Astrocyte (in vitro differentiated cells and primary cell): ENCODE results near the gene NABP1. TPM values are rescaled to one million over a fixed set of nuclear protein-coding genes. Genes with fewer than 3 reads are reported as not detected.
A peak's percentile ranks its signal among the peaks of the same experiment; 100 is the strongest.

Experiments used
- DNase-seq: peaks from one replicate; pipeline ENCODE4 v3.0.0-alpha.2; 2010; ENCODE audit warnings: low read depth
- FAIRE-seq: peaks from 2 replicates; lab custom pipeline; 2011; peaks lifted over from hg19 to GRCh38; lab: Jason Lieb, UNC
- H2AFZ ChIP-seq: 2 replicates; pipeline ENCODE4 v1.6.0; 2012; ENCODE audit warnings: low read depth, low read length, inconsistent platforms
- H3K27ac ChIP-seq: 2 replicates; pipeline ENCODE4 v1.5.1; 2011; ENCODE audit warnings: low read depth, low read length, inconsistent platforms
- H3K27me3 ChIP-seq: 2 replicates; pipeline ENCODE4 v1.6.0; 2011; ENCODE audit warnings: low read length, inconsistent platforms; ENCODE audit not compliant: insufficient read depth
- H3K36me3 ChIP-seq: 2 replicates; pipeline ENCODE4 v1.5.1; 2011; ENCODE audit warnings: low read length, inconsistent platforms; ENCODE audit not compliant: insufficient read depth
- H3K4me1 ChIP-seq: 2 replicates; pipeline ENCODE4 v1.5.1; 2011; ENCODE audit warnings: low read length, inconsistent platforms; ENCODE audit not compliant: insufficient read depth
- H3K4me2 ChIP-seq: 2 replicates; pipeline ENCODE4 v1.6.0; 2012; ENCODE audit warnings: low read length, inconsistent platforms
- H3K4me3 ChIP-seq: 2 replicates; pipeline ENCODE4 v1.5.1; 2011; ENCODE audit warnings: low read depth, mild to moderate bottlenecking, low read length, inconsistent platforms; ENCODE audit not compliant: insufficient read depth
- H3K79me2 ChIP-seq: 2 replicates; pipeline ENCODE4 v1.6.0; 2012; ENCODE audit warnings: mild to moderate bottlenecking, low read length, inconsistent platforms; ENCODE audit not compliant: insufficient read depth
- H3K9ac ChIP-seq: 2 replicates; pipeline ENCODE4 v1.6.0; 2012; ENCODE audit warnings: mild to moderate bottlenecking, low read length, inconsistent platforms
- H3K9me3 ChIP-seq: 2 replicates; pipeline ENCODE4 v1.5.1; 2012; ENCODE audit warnings: low read depth, mild to moderate bottlenecking, low read length, inconsistent platforms; ENCODE audit not compliant: insufficient read depth
- H4K20me1 ChIP-seq: 2 replicates; pipeline ENCODE4 v1.6.0; 2012; ENCODE audit warnings: low read length, inconsistent platforms; ENCODE audit not compliant: insufficient read depth
- H3K27ac Mint-ChIP-seq: one replicate; pipeline ENCODE4 v1.8.0; 2021; ENCODE audit warnings: mild to moderate bottlenecking, mixed read lengths; ENCODE audit not compliant: unreplicated experiment
- H3K27me3 Mint-ChIP-seq: one replicate; pipeline ENCODE4 v1.8.0; 2021; ENCODE audit warnings: low read depth, mixed read lengths; ENCODE audit not compliant: unreplicated experiment
- H3K36me3 Mint-ChIP-seq: one replicate; pipeline ENCODE4 v1.8.0; 2021; ENCODE audit warnings: low read depth, mixed read lengths; ENCODE audit not compliant: unreplicated experiment
- H3K4me1 Mint-ChIP-seq: one replicate; pipeline ENCODE4 v1.8.0; 2021; ENCODE audit warnings: low read depth, mixed read lengths; ENCODE audit not compliant: unreplicated experiment
- H3K4me3 Mint-ChIP-seq: one replicate; pipeline ENCODE4 v1.8.0; 2021; ENCODE audit warnings: mild to moderate bottlenecking, moderate library complexity, mixed read lengths; ENCODE audit not compliant: unreplicated experiment
- H3K9me3 Mint-ChIP-seq: one replicate; pipeline ENCODE4 v1.8.0; 2021; ENCODE audit warnings: mild to moderate bottlenecking, mixed read lengths; ENCODE audit not compliant: unreplicated experiment
- CTCF ChIP-seq: IDR thresholded peaks from 2 replicates; pipeline ENCODE4 v1.5.1; 2011; ENCODE audit warnings: low read depth, mild to moderate bottlenecking, inconsistent platforms, low read length, moderate library complexity; ENCODE audit not compliant: insufficient read depth
- EZH2 ChIP-seq: IDR thresholded peaks from 2 replicates; pipeline ENCODE4 v1.6.1; 2012; ENCODE audit warnings: mild to moderate bottlenecking, low read length, inconsistent platforms; ENCODE audit not compliant: insufficient read depth
- total RNA-seq: library from RNA; stranded (reverse); gene quantifications from 2 replicates; pipeline ENCODE4 v1.2.1, GENCODE V29; 2021

NABP1 gene
- total RNA-seq, 1 donor from 2014 or later = 213 TPM

DNA sequence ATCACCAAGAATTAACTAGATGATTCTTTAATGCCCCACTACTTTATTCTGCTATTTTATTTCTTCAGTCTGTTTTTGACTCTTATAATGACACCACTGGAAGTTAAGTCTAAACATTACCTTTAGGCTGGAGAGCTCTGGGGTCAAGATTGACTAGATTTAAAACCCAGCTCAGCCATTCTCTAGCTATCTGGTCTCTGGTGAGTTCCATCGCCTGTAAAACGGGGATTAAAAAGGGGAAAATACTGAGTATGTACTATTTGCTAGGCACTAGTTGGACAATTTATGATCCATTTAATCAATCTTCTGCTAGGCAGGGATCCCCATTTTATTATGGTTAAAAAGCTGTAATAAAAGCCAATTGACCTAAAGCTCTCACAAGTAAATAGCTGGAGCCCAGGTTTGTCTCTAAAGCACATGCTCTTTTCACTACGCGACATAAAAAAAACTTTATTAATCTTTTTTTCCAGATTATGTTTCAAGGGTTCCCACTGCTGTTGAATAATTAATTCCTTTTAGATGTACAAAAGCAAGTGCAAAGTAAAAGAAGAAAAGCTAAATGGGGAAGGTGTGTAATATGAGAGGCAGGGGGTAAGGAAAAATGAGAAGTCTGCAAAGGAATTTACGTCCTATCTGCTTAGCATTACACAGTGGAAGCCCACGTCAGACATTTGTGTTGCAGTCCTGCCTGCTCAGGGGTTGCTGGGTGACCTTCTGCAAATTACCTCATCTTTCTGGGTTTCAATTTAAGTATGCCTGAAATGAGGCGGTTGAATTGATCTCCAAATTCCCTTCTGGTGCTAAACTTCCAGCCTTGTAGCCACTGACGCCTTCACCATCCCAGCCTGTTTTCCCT is 918 bp upstream of the NABP1 start:
- no peaks in the 10 kb centered on the region for H3K36me3 ChIP-seq
- no peaks in the 10 kb centered on the region for H4K20me1 ChIP-seq
- peak overlapping the region; percentile 93 for H3K4me3 Mint-ChIP-seq
- H3K9me3 ChIP-seq = no peaks in the 10 kb centered on the region
- peaks cover 15% of the 10 kb centered on the region for H3K4me1 Mint-ChIP-seq
- H3K27ac ChIP-seq = peak overlapping the region; percentile 98
- no peaks in the 10 kb centered on the region for H3K27me3 ChIP-seq
- peak overlapping the region; percentile 72 for H3K4me3 ChIP-seq
- peak overlapping the region; percentile 99 for H3K27ac Mint-ChIP-seq
- no peak overlapping the region for H2AFZ ChIP-seq
- H3K36me3 Mint-ChIP-seq = peaks cover 11% of the 10 kb centered on the region
- H3K4me2 ChIP-seq = peak overlapping the region; percentile 96
- TF ChIP-seq CTCF (no peak), EZH2 (no peak)
- DNase-seq (peak; percentile 96), FAIRE-seq (peak; percentile 64)
- peaks cover 41% of the 10 kb centered on the region for H3K79me2 ChIP-seq
- peaks cover 4% of the 10 kb centered on the region for H3K9me3 Mint-ChIP-seq
- no peaks in the 10 kb centered on the region for H3K27me3 Mint-ChIP-seq
- H3K4me1 ChIP-seq = peaks cover 12% of the 10 kb centered on the region
- peak overlapping the region; percentile 96 for H3K9ac ChIP-seq

- Mint-ChIP-seq H3K36me3 (peaks cover 21% of the 10 kb centered on the region), H3K4me3 (peak overlapping the region; percentile 88), H3K27me3 (no peaks in the 10 kb centered on the region), H3K27ac (peak overlapping the region; percentile 99), H3K4me1 (peaks cover 26% of the 10 kb centered on the region), H3K9me3 (no peaks in the 10 kb centered on the region)
- H4K20me1 ChIP-seq = peaks cover 9% of the 10 kb centered on the region
- H3K4me3 ChIP-seq = peak overlapping the region; percentile 90
- H3K27ac ChIP-seq = peak overlapping the region; percentile 98
- FAIRE-seq (no peak), DNase-seq (no peak)
- H3K9me3 ChIP-seq = no peaks in the 10 kb centered on the region
- peak overlapping the region; percentile 96 for H3K9ac ChIP-seq
- peaks cover 13% of the 10 kb centered on the region for H3K36me3 ChIP-seq
- H3K4me2 ChIP-seq = peak overlapping the region; percentile 92
- peaks cover 56% of the 10 kb centered on the region for H3K79me2 ChIP-seq
- no peak for TF ChIP-seq EZH2
- TF ChIP-seq CTCF = no peak
- H2AFZ ChIP-seq = no peak overlapping the region
- H3K27me3 ChIP-seq = no peaks in the 10 kb centered on the region
- H3K4me1 ChIP-seq = peaks cover 20% of the 10 kb centered on the region
These were observed 633 bp downstream of the NABP1 start for GRCh38 chr2:191678437-191679100.
